IMR-90 (cell line): ENCODE measurements around the gene KLK8. TPM values are rescaled to one million over a fixed set of nuclear protein-coding genes. Genes with fewer than 3 reads are reported as not detected.
"Not testable (repeated sequence)": the region's sequence is repeated elsewhere in the genome, so short reads cannot be mapped to it uniquely, and the experiment has no call there.

ENCODE experiments used
- ATAC-seq: fragments of 200-7000 bp; cut with Tn5 transposase; 2 replicates; pipeline ENCODE4 v1.9.1; 2020; ENCODE audit warnings: low read depth, mild to moderate bottlenecking, moderate library complexity
- BruUV-seq: library from RNA; stranded (reverse); fragments of 400-500 nt; replicated peaks from 2 replicates; lab custom pipeline; 2021; lab: Mats Ljungman, UMichigan
- CTCF ChIA-PET: fragments of 300-600 bp; formaldehyde crosslinking; extraction: SDS; loops from one replicate; lab custom pipeline; 2021; ENCODE audit warnings: antibody characterized with exemption; lab: Yijun Ruan, JAX
- POLR2A ChIA-PET: fragments of 300-600 bp; sonication (Branson Sonifier 250); formaldehyde crosslinking; loops from one replicate; lab custom pipeline; 2022; ENCODE audit warnings: antibody characterized with exemption; ENCODE audit not compliant: unreplicated experiment; lab: Charles Lee
- DNase-seq: peaks from one replicate; pipeline ENCODE4 v3.0.0; 2013
- H2AFZ ChIP-seq: replicated peaks from 2 replicates; pipeline ENCODE3; 2013; ENCODE audit warnings: low read length, mild to moderate bottlenecking; ENCODE audit not compliant: poor library complexity
- H2AK5ac ChIP-seq: 2 replicates; pipeline ENCODE4 v1.6.1; 2013; ENCODE audit warnings: low read depth, low read length, inconsistent platforms
- H2AK9ac ChIP-seq: replicated peaks from 2 replicates; pipeline ENCODE3; 2013; ENCODE audit warnings: mild to moderate bottlenecking, low read depth, low read length, moderate library complexity; ENCODE audit not compliant: poor library complexity
- H2BK120ac ChIP-seq: 2 replicates; pipeline ENCODE4 v1.6.1; 2013; ENCODE audit warnings: low read depth, low read length, inconsistent platforms
- H2BK15ac ChIP-seq: 3 replicates; pipeline ENCODE4 v1.6.1; 2013; ENCODE audit warnings: low read depth, low read length, inconsistent platforms
- H2BK20ac ChIP-seq: 2 replicates; pipeline ENCODE4 v1.6.1; 2013; ENCODE audit warnings: low read depth, mild to moderate bottlenecking, inconsistent platforms, low read length, moderate library complexity
- H2BK5ac ChIP-seq: 2 replicates; pipeline ENCODE4 v1.6.1; 2013; ENCODE audit warnings: mild to moderate bottlenecking, low read depth, low read length, inconsistent platforms; ENCODE audit not compliant: poor library complexity, severe bottlenecking
- H3K14ac ChIP-seq: replicated peaks from 2 replicates; pipeline ENCODE4 v1.6.1; 2013; ENCODE audit warnings: low read depth, low read length, inconsistent platforms
- H3K18ac ChIP-seq: 2 replicates; pipeline ENCODE4 v1.6.1; 2013; ENCODE audit warnings: low read depth, low read length, control low read depth
- H3K23ac ChIP-seq: 2 replicates; pipeline ENCODE4 v1.6.1; 2013; ENCODE audit warnings: low read depth, low read length, inconsistent platforms
- H3K27ac ChIP-seq: 2 replicates; pipeline ENCODE4 v1.5.1; 2013; ENCODE audit warnings: mild to moderate bottlenecking, control low read depth, low read length; ENCODE audit not compliant: insufficient read depth
- H3K27me3 ChIP-seq: 2 replicates; pipeline ENCODE4 v1.6.1; 2013; ENCODE audit warnings: low read length; ENCODE audit not compliant: control insufficient read depth, insufficient read depth
- H3K36me3 ChIP-seq: 2 replicates; pipeline ENCODE4 v1.6.1; 2013; ENCODE audit warnings: low read length, mixed read lengths; ENCODE audit not compliant: control insufficient read depth, insufficient read depth
- H3K4ac ChIP-seq: 2 replicates; pipeline ENCODE4 v1.6.1; 2013; ENCODE audit warnings: low read depth, low read length, inconsistent platforms
- H3K4me1 ChIP-seq: 2 replicates; pipeline ENCODE4 v1.6.1; 2013; ENCODE audit warnings: low read length, mixed read lengths; ENCODE audit not compliant: control insufficient read depth, insufficient read depth
- H3K4me2 ChIP-seq: 2 replicates; pipeline ENCODE4 v1.6.1; 2013; ENCODE audit warnings: low read depth, mild to moderate bottlenecking, control low read depth, low read length, moderate library complexity
- H3K4me3 ChIP-seq: 2 replicates; pipeline ENCODE4 v1.5.1; 2013; ENCODE audit warnings: low read depth, mild to moderate bottlenecking, control low read depth, low read length, moderate library complexity; ENCODE audit not compliant: insufficient read depth
- H3K56ac ChIP-seq: 2 replicates; pipeline ENCODE4 v1.6.1; 2013; ENCODE audit warnings: low read length, inconsistent platforms; ENCODE audit not compliant: insufficient read depth; ENCODE audit errors: extremely low read depth
- H3K79me1 ChIP-seq, 2 experiments: 2 replicates each; pipeline ENCODE4 v1.6.1; 2013; ENCODE audit warnings: low read length in 2 of 2, inconsistent platforms in 1 of 2, low read depth in 1 of 2
- H3K9ac ChIP-seq: 2 replicates; pipeline ENCODE4 v1.6.1; 2013; ENCODE audit warnings: low read depth, low read length, control low read depth
- H3K9me1 ChIP-seq: 2 replicates; pipeline ENCODE4 v1.6.1; 2013; ENCODE audit warnings: low read length, inconsistent platforms; ENCODE audit not compliant: insufficient read depth
- H3K9me3 ChIP-seq: 2 replicates; pipeline ENCODE4 v1.6.1; 2013; ENCODE audit warnings: low read length; ENCODE audit not compliant: control insufficient read depth, insufficient read depth
- H4K20me1 ChIP-seq: 2 replicates; pipeline ENCODE4 v1.6.1; 2013; ENCODE audit warnings: low read length, inconsistent platforms; ENCODE audit not compliant: insufficient read depth
- H4K5ac ChIP-seq: 2 replicates; pipeline ENCODE4 v1.6.1; 2013; ENCODE audit warnings: mild to moderate bottlenecking, low read depth, low read length, control low read depth
- H4K8ac ChIP-seq, 2 experiments: 2 replicates each; pipeline ENCODE4 v1.6.1; 2013; ENCODE audit warnings: low read depth in 2 of 2, low read length in 2 of 2, control low read depth in 1 of 2, inconsistent platforms in 1 of 2
- H4K91ac ChIP-seq: 2 replicates; pipeline ENCODE4 v1.6.1; 2013; ENCODE audit warnings: low read depth, low read length, inconsistent platforms; ENCODE audit not compliant: insufficient read depth
- CHD1 ChIP-seq: IDR thresholded peaks from 2 replicates; pipeline ENCODE4 v1.6.1; 2012; ENCODE audit warnings: low read depth, low read length, improper control_type of control experiment
- MXI1 ChIP-seq: IDR thresholded peaks from 2 replicates; pipeline ENCODE4 v1.6.1; 2012; ENCODE audit warnings: low read depth, mild to moderate bottlenecking, low read length, moderate library complexity, borderline replicate concordance
- SMC3 ChIP-seq: fragments of 150-350 bp; IDR thresholded peaks from 2 replicates; pipeline ENCODE4 v1.6.1; 2016; ENCODE audit warnings: low read depth, mild to moderate bottlenecking, antibody characterized with exemption, low read length, moderate library complexity
- WGBS, 2 experiments: methylation state at CpG; one replicate each; pipeline versions ENCODE4 v1.1.5 to v1.1.7; 2013; ENCODE audit warnings: missing lambda C conversion rate in 2 of 2; ENCODE audit not compliant: insufficient read length in 1 of 2; ENCODE audit errors: extremely low coverage in 2 of 2; 5-methylcytosine and 5-hydroxymethylcytosine counted together
- dilution Hi-C: fragments of 300-500 bp; cut with HindIII; formaldehyde crosslinking; loops from one replicate; pipeline ENCODE4 v1.14.3; 2018; ENCODE audit warnings: low sequenced_read_pairs; ENCODE audit not compliant: unreplicated experiment
- in situ Hi-C: fragments of 300-500 bp; cut with MboI; formaldehyde crosslinking; loops from 3 replicates; pipeline ENCODE4 v1.14.3; 2019; ENCODE audit warnings: low sequenced_read_pairs, inconsistent platforms, mixed read lengths
- intact Hi-C: fragments of 100-400 bp; cut with micrococcal nuclease; formaldehyde crosslinking; loops from 2 replicates; pipeline ENCODE4 v1.10.0; 2022
- polyA plus RNA-seq, 3 experiments: library from polyadenylated mRNA; depleted of rRNA; stranded (reverse); fragments of >200 nt; gene quantifications; 2 replicates each; pipeline ENCODE4 v1.2.3, GENCODE V29; 2012; ENCODE audit warnings: low replicate concordance in 1 of 3
- total RNA-seq: library from RNA; depleted of rRNA; stranded (reverse); fragments of >200 nt; gene quantifications from 2 replicates; pipeline ENCODE4 v1.2.3, GENCODE V29; 2012
- TF ChIP-seq, protein P1 (sequence below): fragments of 150-350 bp; IDR thresholded peaks from 2 replicates; pipeline ENCODE4 v1.6.1; 2016; ENCODE audit warnings: low read depth, mild to moderate bottlenecking, low read length, moderate library complexity, borderline replicate concordance

The KLK8 gene
- total and polyA plus RNA-seq, 2 of the 4 experiments (the other 2 are of a cell fraction), result not detected

DNA sequence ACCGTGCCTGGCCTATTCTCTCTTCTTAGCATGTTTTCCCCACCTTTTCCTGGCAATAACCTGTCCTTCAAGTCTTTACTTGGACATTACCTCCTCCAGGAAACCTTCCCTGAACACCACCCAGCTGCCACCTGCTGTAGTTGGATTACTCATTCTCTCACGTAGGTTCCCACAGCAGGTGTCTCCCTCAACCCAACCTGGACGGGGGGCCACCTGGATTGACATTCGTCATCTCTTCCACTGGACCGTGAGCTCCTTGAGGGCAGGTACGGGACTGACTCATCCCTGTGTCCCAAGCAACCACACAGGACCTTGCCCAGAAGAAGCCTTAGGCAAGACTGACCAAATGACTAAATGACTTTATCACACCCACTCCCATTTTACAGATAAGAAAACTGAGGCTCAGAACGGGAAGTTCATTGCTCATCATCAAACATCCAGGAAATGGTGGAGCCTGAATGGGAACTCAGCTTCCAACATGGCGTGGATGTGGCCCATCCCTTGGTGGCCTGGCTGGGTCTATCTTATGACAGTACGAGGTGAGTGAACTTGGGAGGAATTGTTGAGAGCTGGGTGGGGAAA, 28.5 kb downstream of the KLK8 start (continued):
- no peak for TF ChIP-seq MXI1
- no peak for TF ChIP-seq CHD1
- TF ChIP-seq, protein P1, sequence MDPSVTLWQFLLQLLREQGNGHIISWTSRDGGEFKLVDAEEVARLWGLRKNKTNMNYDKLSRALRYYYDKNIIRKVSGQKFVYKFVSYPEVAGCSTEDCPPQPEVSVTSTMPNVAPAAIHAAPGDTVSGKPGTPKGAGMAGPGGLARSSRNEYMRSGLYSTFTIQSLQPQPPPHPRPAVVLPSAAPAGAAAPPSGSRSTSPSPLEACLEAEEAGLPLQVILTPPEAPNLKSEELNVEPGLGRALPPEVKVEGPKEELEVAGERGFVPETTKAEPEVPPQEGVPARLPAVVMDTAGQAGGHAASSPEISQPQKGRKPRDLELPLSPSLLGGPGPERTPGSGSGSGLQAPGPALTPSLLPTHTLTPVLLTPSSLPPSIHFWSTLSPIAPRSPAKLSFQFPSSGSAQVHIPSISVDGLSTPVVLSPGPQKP, result no peak
- TF ChIP-seq SMC3, result no peak

GRCh38 chr19:50969810-50970209, 31.6 kb downstream of the KLK8 start:
- H3K18ac ChIP-seq, H2AK9ac ChIP-seq, H3K23ac ChIP-seq, BruUV-seq, H3K4me2 ChIP-seq, H3K4me1 ChIP-seq, H3K27me3 ChIP-seq, H4K91ac ChIP-seq, H4K8ac ChIP-seq, DNase-seq, dilution Hi-C loops, CTCF ChIA-PET, H2AFZ ChIP-seq, H2BK120ac ChIP-seq, H3K4ac ChIP-seq, POLR2A ChIA-PET, H3K36me3 ChIP-seq, H3K27ac ChIP-seq, H4K5ac ChIP-seq, intact Hi-C loops, H3K4me3 ChIP-seq, H3K9me1 ChIP-seq, in situ Hi-C loops, H2BK5ac ChIP-seq, H3K9me3 ChIP-seq, H2BK15ac ChIP-seq, H3K9ac ChIP-seq, H3K56ac ChIP-seq, H2BK20ac ChIP-seq, H2AK5ac ChIP-seq, ATAC-seq, H3K79me1 ChIP-seq, H4K20me1 ChIP-seq, H3K14ac ChIP-seq: not testable (repeated sequence)
- WGBS, 2 experiments, result no CpG with 5 or more reads among the region's 3 CpGs
